ENCODE data around the gene HIGD1A.

The HIGD1A gene

DNA sequence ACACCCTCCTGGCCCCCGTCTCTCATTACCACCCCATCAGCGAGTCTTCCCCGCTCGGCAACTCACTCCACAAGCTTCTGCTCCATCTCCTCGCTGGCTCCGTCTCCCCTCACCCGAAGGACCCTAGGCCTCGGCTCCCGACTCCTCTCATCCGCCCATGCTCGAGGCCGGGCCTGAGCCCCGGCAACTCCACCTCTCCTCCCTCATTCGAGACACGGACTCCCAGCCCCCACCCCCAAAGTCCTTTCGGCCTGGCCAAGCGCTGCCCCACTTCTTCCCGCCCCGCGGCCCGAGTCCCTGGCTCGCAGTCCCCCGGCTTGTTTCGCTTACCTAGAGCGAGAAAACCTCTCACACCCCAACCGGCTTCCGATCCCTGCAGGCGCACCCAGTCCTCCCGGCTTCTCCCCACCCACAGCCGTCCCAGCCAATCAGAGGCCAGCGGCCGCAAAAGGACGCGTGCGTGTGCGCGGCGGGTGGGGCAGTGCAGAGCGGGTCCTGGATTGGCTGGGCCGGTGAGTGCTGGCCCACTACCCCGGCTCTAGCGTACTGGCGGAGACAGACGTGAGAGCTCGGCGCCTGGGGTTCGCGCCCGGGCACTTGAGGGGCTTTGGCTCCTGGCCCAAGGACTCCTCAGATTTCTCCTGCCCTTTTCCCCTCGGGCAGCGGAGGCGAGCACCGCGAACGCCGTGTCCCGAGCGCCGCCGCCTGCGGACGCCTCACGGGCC is at the start of gene HIGD1A:
Gene HIGD1A, minus strand, starts transcription at position 385 of the 725 bp plus-strand sequence. CDS start 10,237 bp downstream, outside the sequence.
- peak; percentile 73 to 92 for DNase-seq

DNA sequence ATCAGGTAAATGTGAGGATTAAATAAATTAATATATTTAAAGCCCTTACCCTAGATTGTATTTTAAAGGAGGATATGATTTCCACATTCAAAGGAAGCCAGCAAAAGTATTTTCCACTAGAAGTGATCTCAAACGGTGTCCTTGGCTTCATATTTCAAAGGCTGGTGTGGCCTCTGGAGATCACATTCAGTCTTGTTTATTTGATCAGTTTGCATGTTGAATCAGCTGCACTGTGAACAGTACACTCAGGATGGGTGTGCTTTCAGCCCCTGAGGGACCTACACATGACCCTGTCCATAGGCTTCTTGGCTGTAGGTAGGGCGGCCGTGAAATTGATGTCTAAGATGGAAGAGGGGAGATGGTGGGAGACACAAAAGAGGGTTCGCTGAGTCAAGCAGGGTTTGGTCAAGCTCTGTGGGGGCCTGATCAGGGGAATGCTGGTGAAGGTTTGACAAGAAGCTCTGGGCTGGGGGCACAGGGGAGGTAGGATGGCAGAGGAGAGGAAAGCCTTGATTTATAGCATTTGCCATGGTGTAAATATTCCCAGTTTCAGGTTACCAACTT is 49.5 kb upstream of the HIGD1A start:
- DNase-seq: no peak

DNA sequence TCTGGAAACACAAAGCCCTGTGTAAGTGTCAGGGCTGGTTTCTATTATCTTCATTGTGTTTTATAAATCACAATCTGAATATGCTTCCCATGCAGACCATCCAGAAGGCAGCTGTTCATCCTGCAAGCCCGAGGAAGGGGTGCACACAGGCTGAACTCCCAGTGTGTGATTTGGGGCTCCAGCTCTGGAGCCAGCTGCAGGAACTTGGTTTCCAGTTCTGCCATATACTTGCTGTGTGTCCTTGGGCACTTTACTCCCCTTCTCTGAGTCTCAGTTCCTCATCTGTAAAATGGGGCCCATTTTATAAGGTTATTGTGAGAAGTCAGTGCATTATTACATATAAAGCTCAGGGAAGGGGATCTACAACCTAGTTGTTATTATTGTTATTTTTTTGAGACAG is 48.8 kb upstream of the HIGD1A start:
- DNase-seq: no peak

DNA sequence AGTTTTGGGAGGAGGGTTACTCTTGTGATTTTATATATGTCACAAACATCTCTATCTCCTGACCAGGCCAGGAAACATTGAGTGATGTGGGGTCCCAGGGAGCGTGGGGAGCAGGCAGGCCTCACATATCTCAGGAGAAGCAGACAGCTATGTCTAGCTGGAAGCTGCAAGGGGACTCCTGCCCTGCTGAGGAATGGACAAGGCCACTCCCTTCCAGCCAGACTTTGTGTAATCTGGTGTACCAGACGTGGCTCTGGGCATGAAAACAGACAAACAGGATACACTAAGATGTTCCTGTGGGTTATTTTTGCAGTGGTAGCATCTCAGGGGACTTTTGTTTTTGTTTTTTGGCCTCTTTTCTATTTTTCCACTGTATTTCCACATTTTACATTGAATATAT is 48.2 kb upstream of the HIGD1A start:
- DNase-seq: no peak

DNA sequence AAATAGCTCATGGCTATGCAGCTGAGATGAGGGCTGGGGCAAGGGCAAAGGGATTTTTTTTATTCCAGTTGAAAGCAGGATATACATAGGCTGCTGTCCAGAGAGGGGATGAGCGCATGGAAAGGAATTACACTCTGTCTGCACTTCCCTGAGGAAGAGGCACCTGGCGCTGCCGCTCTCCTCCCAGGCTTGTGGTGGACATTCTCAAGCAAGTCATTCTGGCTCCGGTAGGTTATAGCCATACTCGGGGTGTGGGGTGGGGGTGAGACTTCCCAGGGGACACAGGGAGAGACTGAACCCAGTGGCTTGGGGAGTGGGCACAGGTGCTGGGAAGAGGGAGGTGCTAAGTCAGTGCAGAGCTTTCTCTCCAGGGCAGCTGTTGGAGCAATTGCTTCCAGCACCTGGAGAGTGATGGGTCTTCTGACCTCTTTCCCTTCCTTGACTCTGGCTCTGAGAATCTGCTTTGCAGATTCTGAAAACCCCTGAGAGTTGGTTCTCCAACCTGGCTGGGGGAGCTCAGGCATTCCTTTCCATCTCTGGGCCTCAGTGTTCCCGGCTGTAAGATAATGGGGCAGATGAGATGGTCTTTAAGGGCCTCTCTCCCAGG is 47.0 kb upstream of the HIGD1A start:
- no peak for DNase-seq

DNA sequence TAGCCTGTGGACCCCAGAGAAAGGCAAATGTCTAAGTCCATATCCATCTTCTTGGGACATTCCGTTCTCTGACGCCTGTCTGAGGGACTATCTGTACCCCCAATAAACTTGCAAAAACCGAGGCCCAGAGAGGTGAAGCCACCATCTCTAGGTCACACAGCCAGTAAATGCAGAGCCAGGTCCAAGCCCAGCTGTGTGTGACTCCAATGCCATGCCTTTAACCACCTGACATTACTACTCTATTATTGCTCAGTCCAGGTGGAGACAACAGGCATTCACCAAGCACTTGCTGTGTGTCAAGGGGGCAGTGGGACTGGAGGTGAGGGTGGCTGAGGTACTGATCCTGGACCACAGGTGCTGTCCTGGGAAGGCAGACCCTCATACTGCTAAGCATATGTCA is 46.0 kb upstream of the HIGD1A start:
- no peak for DNase-seq

DNA sequence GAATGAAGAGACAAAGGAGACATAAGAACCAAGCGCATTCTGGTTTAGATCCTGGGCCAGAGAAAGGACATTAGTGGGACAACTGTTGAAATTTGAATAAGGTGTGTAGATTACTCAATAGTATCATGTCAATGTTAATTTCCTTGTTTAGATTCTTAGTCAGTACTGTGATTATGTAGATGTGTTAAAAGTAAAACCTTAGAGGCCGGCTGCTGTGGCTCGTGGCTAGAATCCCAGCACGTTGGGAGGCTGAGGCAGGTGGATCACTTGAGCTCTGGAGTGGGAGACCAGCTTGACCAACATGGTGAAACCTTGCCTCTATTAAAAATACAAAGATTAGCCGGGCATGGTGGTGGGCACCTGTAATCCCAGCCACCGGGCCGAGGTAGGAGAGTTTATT is 44.7 kb upstream of the HIGD1A start:
- DNase-seq: no peak

DNA sequence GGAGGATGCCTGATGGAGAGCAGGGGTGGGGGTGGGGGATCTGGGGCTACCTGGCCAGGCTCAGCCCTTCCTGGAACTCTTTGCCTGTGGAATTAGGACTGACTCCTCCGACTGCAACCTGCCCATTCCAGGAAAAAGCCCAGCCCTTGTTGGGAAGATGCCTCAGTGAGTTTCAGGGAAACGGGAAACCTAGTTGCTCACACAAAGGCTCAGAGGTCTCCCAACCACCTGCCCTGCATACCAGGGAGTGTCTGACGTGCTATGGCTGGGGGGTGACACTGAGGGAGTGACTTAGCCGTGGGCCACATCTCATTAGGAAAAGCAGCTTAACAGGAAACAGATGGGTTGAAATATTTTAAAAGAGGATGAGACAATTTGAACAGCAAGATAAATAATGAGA is 43.4 kb upstream of the HIGD1A start:
- no peak for DNase-seq

DNA sequence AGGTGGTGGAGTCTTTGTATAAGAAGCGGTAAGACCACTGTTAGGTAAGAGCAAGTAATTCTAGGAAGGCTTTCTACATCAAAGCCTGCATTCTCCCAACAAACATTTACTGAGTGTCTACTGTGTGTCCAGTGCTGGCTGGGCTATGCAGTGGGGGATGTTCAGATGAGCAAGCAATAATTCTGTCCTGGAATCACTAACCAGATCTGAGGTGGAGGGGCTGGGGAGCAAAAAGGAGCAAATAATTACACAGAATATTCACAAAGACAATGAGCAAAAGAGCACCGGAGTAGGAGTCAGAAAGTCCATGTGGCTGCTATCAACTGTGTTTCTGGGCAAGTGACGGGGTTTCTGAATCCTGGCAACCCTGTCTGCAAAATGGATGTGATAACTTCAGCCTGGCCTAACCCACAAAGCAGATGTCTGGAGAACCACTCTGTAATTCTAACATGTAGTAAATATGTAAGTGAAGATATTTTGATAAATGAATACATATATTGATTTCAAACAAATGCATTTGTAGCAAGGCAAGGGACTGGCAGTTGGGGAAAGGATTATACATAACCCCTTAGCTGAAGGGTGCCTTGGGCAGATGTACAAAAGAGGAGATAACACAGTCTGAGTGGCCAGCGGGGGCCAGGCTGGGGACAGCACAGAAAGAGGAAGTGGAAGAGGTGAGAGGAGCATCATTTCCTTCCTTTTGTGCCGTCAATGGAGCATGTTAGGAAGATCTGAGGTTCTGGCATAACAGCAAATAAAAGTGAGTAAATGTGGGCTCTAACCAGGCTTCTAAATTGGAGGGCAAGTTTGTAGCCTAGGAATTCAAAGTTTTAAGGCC is 42.6 kb upstream of the HIGD1A start:
- no peak for DNase-seq

DNA sequence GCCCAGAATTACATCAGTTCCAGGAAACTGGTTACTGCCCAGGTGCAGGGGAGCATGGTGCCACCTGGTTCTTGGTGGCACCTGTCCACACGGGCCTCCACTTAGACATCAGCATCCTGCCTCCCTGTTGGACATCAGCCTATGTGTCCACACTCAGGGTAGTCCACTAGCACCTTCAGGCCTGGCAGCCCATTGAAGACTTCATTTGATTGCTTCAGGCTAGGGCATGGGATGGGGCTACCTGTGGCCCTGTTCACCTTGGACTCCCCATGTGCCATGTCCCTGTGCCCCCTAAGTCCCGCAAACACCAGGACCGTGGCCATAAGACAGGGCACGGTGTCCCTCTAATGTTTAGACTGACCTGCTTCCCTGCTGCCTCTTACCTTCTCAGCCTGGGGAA is 40.5 kb upstream of the HIGD1A start:
- DNase-seq: no peak

DNA sequence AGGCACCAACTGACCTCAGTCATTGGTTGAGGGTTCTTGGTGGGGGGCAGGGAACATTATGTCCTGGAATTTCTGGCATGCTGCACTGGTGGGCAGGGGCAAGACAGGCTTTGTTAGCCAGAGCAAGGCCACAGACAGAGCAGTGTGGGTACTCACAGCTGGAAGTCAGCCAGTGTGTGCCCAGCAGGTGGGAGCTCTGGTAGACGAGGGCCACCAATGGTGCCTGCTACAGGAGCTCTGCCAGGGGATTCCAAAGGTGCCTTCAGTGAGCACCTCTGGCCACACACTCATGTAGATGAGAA is 40.1 kb upstream of the HIGD1A start:
- DNase-seq: no peak

DNA sequence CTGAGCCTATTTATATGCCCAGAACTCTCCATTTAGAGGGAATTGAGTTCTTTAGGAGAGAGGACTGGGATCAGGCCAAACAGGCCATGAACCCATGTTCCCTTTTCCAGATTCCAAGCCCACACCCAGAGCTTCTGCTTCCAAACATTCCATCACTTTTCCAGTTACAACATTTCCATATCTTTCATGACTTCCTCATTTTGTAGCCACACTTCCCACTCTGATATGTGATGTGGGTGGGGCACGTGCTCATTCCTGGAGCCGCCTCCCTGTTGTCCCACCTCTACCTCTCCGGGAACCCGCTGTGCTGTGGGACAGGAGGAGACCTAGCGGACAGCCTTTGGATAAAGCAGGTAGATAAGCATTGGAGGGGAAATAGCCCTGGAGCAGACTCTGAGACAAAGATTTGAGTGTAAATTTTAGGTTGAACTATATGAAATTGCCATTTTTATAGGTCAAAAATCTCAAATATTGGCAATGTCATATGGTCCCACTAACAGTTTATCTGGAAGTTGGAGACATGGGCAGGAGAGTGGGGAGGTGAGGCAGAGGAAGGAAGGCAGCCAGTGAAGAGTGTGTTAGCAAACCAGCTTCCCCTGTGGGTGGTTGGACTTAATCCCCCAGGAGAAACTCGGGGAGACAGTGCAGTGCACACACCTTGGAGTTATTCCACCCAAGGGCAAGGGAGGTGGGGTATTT is 39.6 kb upstream of the HIGD1A start:
- DNase-seq: no peak

DNA sequence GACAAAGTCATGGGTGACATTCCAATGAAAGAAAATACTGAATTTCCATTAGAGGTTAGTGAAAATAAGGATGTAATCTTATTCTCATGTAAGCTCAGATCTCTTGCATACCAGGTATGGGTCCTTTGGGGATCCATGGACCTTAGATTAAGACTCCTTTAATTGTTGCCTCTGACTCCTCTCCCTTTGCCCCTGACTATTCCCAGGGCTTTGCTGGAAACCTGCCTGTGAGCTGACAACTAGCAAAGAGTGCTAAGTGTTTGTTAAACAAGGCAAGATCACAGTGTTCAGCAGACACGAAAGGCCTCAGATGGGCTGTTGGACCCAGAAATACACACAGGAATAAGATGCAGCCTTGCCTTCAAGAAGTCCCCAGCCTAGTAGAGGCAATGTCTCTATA is 37.0 kb upstream of the HIGD1A start:
- DNase-seq: no peak

DNA sequence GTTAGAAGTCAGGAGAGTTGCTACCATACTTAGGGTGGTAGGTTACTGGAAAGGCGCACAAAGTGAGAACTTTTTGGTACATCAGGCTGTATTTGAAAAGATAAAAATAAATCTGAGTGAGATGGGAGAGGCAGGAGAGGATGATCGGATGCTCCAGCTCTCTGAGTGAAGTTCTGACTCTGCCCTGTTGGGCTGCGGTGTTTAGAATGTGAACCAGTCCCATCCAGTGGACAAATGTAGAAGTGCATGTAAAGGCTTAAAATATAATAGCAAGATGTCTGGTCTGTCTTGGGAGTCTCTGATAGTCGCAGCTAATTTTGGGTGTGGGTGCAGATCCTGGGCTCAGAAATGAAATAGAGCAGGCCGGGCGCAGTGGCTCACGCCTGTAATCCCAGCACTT is 35.3 kb upstream of the HIGD1A start:
- DNase-seq: peak; percentile 6 to 63

DNA sequence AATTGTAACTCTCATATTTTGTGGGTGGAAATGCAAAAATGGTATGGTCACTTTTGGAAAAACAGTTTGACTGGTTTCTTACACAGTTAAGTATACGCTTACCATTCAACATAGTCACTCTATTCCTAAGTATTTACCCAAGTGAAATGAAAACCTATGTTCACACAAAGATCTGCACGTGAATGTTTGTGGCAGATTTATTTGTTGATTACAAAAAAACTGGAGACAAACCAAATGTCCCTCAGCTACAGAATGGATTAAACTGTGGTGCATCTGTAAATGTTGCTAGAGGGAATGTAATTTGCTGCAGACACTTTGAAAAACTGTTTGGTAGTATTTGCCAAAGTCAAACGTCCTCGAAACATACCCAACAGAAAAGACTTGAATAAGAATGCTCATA is 34.3 kb upstream of the HIGD1A start:
- no peak for DNase-seq

DNA sequence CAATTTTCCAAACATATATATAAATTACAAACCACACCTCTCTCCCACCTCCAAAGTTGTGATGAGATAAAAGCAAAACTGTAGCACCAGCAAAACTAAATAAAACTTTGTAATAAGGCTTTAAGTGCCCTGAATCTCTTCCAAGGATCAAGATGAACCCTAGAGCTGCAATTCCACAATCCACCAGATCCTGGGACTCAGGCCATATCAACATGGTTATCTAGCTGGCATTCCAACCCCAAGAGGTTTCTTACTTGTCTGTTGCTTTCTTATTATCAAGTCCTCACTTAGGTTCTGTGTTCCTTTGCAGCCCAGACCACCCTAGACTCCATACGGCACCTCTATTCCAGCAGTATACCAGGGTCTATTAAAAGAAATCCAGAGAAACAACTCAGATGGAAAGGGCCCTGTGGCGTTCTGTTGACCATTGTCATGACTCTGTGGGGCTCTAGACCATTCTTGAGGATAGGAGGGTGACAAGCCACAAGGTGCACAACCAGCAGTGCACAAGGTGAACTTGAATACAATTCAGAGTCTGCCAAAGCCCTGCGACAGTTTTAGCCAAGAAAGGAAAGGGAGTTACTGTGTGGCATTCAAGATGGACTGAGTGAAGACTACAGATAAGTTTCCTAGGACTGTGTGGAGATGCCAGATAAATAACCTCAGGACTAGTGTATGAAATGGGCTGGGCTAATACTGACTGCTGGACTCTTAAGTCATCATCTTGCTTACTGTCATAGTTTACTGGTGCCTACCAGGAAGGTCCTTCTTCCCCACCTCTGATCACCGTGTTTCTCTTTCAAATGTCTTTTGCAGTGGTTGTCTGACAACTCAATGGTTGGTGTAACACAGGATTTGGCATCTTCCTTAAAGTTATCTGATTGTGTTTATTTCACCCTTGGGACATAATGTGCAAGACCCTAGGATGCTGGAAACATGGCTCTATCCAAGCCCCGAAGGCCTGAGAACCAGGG is 32.1 kb upstream of the HIGD1A start:
- DNase-seq: no peak

DNA sequence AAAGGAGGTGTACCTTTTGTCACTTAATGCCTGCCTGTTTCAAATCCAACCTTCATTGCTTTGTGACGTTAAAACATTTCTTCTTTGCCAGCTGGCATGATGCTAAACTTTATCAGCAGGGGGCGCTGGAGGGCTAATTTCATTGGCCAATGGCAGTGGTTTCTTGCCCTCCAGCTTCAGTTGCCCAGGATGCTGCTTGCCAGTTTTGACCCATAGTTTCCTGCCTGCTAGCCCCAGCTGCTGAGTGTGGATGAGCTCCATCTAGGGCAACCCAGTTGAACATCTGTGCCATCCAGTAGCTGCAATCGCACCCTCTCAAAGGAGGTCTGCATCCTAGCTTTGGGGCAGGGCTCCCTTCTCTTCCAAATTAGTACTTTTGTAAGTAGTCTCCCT is 27.0 kb upstream of the HIGD1A start:
- peak in 1 of 2 experiments; percentile 65 for DNase-seq

DNA sequence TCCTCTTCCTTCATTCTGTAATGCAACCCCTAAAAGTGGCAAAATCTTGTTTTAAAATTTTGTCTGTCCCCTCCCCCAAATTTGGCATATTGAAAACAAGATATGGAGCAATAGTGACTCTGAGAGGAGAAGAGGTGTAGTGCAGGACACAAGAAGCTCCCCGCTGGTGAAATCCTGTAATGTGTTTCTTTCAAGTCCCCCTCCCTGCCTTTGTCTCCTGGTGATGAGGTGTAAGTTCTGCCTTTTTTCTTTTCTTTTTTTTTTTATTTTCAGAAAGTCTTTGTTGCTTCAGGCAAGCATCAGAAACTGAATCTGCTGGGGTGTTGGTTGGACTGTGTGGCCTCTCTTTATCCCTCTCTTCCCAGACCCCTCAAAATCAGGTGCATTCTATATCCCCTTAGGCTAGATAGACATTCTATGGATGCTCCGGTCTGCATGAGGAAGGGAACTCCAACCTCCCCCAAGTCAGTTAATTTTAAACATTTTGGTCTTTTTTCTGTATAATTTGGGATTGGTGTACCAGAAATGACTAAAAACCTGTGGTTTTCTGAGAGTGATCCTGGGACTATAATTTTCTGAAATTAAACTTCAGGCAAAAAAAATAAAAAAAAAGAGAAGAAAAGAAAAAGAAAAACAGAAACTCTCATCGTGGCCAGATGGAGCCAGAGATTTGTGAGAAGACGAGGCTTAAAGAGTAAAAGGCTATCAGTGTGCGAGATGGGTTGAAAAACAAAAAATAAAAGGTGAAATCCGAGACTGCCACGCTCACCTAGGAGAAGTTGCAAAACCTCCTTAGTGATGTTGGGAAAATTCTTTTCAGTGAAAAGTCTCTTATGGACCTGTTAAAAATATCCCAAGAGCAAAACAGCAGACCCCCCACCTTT is 26.4 kb upstream of the HIGD1A start:
- peak; percentile 28 to 36 for DNase-seq

DNA sequence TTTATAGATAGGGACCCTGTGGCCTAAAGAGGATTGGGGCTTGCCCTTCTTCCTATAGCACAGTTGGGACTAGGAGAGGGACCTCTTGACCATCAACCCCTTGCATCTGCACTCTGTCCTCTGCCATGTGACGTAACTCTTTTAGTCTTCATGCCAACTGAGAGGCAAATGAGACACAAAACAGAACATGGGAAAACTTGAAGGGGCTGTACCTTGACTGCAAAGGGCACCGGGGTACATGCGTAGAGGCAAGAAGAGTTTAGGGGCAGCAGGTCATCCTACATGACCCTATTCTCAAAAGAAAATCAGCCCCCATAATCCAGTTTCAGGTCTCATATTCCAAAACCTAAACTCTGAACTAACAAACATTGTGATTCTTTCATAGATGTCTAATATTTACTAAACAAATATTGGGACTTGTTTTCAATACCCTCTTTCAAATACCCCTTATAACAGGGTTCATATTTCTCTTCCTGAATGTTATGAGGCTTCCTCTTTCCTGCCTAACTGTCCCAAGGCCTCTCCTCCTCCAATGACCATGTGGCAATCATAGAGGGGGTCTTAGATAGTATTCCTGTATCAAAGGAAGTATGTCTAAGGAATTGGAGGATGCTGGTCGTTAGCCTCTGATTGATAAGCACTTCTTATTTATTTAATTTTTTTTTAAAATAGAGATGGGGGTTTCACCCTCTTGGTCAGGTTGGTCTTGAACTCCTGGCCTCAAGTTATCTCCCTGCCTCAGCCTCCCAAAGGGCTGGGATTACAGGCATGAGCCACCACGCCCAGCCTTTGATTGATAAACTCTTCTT is 25.5 kb upstream of the HIGD1A start:
- no peak for DNase-seq

DNA sequence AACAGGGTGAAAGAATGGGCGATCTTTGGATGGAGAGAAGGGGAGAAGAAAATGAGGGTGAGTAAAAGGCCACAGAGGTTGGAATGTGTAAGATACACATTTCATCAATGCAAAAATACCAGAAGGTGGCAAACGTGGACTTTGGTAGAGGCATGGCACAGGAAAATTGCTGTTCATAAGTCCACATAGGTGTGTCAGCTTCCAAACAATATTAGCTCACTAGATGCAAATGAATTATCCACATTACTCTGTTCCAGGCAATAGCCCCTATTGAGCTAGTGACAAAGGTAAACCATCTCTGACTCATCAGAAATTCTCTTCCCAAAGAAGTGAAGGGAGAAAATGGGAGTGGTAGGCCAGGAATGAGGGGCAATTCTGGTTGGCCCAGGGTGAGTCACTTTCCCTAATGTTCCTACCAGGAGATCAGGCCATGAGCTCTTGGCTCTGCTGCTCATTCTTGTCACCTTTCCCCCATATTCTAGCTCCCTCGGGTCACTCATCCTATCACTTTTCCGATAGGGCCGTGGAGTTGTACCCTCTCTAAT is 24.9 kb upstream of the HIGD1A start:
- DNase-seq: no peak

Measured in NCI-H446 (cell line).